RKO (cell line): ENCODE data around the gene GPANK1.
"Not testable (repeated sequence)": the region's sequence is repeated elsewhere in the genome, so short reads cannot be mapped to it uniquely, and the experiment has no call there.

ENCODE experiments used
- DNase-seq: peaks from one replicate; pipeline ENCODE4 v3.0.0-alpha.2; 2016; ENCODE audit warnings: low spot score

GPANK1 gene

DNA sequence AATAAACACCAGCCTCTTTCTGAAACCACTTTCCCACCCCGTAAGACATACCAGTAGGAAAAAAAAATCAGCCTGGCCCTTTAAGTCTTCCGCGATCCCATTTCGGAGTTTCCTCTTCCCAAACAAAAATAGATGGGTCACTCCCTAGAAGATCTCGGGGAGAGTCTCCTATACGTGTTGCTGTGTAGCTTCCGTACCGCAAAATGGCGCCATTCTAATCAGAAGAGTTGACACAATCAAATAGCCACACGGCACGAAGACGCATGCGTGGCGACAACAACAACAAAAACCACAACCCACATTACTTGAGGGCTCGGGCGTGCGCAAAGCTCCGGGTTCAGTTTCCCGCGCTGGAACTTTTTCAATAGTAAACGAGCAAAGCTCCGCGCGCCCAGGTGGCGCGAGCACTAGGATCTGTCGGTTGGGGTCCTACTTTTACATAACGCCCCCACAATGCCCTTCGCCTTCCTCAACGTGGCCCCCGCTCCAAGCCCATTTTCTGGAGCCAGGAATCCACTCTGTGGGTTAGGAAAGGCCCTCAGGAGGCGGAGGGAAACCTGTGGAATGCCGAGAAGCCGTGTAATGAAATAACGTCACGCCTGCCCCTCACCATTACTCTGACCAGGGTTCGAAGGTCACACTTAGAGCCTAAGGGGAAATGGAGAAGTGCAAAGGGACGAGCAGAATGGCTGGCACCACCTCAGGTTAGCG, at the start of gene GPANK1:
TSS of gene GPANK1 (minus strand) at position 208 of the 711 bp plus-strand sequence. CDS start 519 bp downstream, outside the sequence.
- DNase-seq = peak; percentile 98

DNA sequence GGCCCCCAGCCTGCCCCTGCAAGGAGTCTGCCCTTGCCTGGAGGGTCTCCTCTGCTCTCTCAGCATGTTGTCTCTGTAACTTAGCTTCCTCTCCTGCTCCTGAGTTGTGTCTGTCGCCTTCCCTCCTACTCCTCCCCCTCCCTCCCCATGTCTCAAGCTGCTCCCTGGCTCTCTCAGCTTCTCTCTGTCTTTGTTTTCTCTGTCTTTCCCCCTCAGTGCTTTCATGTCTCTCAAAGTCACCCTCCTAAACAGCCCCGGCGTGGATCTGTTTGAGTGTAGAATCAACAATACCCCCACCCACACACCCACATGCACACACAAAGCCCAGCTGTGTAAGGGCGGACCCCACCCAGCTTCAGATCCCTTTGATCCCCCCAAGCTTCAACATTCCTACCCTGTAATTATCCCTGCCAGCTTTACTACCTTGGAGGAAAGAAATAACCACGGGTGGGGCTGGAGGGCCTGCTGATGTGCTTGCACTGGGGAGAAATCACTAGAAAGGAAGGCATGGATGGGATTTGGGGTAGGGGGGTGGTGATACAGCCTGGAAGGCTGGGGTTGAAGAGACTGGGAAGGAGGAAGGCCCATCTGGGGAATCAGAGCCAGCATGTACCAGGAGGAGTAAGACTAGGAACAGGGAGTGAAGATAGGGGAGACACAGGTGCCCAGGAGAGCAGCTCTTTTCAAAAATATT, 49.3 kb upstream of the GPANK1 start:
- DNase-seq = no peak

DNA sequence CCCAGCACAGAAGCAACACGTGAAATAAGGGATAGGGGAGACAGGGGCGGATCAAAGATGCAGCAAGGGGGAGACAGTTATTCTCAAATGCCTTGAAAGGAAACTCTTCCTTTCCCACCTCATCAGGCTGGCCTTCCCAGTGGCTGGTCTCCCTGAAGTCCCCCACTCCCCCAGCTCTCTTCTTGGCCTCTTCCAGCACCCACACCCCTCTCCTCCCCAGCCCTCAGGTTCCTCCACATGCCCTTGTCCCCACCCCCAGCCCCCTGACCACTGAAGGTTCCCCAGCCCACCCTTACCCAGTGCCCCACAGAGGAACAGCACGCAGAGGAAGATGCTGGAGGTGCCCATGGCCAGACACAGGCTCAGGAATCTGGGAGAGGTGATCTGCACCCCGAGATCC, 48.7 kb upstream of the GPANK1 start:
- no peak for DNase-seq

DNA sequence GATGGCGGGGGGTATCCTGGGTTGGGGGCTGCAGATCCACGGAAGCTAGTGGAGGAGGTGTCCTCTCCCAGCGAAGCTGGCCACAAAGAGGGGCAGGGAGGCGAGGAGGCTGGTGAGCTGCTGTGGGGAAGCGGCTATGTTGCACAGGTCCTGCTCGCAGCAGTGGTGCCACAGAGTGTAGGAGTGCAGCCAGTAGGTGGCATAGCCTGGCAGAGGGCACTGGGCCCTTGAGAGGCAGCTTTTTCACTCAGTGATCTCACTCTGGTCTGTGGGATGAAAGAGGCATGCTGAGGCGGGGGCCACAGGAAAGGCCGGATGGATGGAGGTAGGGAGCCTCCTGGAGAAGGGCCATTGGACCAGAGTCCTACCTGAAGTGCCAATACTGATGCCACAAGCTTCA, 47.5 kb upstream of the GPANK1 start:
- no peak for DNase-seq

DNA sequence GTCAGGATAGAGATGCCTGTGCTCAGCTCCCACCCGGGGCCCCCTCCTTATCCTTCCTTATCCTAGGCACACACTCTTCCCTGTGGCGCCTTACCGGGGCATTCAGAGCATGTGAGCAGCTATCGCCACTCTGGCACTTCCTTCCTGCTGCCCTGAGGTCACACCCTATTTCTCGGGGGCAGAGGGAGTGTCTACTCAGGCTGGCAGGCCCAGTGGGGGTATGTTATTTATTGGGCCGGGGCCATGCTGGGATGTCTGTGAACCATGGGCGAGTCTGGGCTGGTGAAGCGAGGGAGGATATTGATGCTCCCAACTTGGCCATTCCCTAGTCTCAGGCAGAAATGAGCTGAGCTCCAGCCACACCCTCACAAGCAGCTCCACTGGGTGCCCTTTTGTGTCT, 46.4 kb upstream of the GPANK1 start:
- no peak for DNase-seq

DNA sequence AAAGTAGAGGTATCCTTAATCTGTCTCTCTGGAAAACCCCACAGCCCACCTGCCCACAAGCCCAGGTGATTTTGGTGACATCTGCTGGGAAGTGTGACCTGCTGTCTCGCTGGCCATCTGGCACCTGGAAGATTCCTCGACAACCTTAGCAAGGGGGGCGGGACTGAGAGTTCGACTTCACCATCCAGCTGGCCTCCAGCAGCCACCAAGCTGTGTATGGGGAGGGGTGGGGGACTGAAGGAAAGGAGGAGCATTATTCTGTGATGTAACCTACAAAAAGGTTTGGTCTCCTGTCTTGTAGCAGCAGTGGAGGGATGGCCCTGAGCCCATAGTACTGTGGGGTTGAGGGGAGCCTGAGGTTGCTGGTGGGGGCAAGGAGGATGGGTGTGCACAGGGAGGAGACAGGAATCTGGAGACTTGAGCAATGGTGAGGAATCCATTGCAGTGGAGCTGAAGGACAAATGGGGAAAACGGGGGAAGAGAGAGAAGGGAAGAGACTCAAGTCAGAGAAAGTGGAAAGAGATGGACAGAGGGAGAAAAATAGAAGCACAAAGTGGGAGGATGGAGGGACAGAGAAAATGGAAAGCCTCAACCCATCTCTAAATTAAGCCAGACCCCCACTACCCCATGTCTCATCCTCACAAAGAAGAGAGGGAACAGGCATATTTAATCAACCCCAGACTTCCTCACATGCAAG, 45.9 kb upstream of the GPANK1 start:
- no peak for DNase-seq

DNA sequence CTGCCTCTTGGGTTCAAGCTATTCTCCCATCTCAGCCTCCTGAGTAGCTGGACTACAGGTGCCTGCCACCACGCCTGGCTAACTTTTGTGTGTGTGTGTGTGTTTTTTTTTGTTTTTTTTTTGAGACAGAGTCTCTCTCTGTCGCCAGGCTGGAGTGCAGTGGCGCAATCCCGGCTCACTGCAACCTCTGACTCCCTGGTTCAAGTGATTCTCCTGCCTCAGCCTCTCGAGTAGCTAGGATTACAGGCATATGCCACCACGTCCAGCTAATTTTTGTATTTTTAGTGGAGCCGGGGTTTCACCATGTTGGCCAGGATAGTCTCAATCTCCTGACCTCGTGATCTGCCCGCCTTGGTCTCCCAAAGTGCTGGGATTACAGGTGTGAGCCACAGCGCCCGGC, 44.4 kb upstream of the GPANK1 start:
- DNase-seq = not testable (repeated sequence)

DNA sequence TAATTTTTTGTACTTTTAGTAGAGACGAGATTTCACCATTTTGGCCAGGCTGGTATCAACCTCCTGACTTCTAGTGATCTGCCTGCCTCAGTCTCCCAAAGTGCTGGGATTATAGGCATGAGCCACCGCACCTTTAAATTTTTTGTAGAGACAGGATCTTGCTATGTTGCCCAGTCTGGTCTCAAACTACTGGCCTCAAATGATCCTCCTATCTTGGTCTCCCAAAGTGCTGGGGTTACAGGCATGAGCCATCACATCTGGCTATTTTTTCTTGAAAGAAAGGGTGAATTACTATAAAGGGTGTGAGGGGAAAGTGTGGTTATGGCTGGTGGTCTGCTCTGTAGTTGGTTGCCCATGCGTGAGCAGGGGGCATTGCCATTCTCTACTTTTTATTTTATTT, 43.4 kb upstream of the GPANK1 start:
- no peak for DNase-seq

DNA sequence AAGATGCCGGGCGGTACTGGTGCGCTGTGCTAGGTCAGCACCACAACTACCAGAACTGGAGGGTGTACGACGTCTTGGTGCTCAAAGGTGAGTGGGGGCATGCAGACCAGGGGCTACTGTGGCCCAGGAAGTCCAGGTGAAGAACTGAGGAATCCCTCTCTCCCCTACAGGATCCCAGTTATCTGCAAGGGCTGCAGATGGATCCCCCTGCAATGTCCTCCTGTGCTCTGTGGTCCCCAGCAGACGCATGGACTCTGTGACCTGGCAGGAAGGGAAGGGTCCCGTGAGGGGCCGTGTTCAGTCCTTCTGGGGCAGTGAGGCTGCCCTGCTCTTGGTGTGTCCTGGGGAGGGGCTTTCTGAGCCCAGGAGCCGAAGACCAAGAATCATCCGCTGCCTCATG, 42.9 kb upstream of the GPANK1 start:
- DNase-seq = no peak

DNA sequence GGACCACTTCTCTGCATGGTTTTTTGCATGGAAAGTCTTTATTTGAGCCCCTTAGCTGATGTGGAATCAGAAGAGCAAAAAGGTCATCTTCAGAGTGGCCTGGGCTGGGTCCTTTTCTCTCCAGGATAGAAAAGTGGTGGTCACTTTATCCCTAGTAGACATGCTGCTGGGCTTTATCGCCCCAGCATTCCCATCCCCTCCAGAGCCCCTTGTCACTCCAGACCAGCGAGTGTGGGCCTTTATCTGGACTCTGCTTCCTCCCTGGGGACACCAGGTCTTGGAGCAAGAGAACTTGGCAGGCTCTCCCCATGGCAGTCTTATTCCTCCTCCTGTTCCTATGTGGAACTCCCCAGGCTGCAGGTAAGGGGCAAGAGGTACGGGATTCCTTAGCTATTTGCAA, 41.8 kb upstream of the GPANK1 start, which contains the start of gene LY6G6F:
TSS of gene LY6G6F (plus strand) at position 268 of the 400 bp plus-strand sequence. CDS start at position 309, 41 bp downstream.
- DNase-seq = no peak

DNA sequence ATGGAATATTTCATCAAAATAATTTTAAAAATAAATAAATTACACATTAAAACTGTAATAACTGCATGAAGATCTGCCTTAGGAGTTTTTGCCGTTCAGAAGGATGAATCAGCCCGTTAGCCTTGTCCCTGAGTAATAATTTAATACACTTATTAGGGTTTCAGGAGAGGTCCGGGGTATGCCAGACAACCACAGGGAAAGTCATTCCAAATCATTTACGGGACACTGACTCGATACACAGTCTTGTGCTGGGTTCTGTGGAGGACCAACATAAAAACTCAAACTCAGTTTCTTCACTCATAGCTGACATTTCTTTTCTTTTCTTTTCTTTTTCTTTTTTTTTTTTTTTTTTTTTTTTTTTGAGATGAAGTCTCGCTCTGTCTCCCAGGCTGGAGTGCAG, 41.1 kb upstream of the GPANK1 start:
- no peak for DNase-seq

DNA sequence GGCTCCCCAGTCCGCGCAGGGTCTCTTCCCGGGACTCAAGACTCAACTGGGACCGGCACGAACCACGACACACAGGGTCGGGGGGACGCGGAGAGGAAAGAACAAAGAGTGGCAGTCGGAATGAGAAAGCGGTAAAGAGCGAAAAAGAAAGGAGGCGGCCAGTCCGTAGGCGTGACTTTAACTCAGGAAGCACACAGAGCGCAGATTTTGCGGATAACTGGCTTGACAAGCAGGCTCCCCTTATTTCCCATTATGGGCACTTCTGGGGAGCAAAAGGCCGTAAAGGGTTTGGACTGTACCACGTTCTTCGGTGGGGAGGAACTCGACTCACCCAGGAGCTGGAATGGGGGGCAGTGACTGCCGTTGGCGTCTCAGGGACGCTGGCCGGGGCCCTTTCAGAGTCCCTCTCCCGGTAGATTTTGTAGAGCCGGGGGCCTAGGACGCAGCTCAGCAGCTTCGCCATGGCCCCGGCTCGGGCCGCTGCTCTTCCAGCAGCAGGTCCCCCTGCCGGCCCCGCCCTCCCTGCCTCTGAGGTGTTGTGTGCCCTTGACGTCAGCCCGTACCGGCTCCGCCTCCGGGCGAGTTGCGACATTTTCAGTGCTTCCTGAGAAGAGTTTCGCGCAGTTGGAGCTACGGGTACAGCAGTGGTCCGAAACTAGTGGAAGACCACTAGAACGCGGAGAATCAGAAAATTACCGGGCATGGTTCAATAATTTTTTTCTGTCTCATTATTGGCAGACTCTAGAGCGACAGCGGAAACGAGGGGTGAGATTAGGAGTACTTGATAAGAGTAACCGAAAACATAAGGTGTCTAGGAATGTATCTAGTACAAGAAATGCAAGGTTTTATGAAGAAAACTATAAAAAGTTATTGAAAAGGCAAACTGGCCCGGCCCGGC, 38.3 kb upstream of the GPANK1 start, which contains the start of gene ABHD16A:
TSS of gene ABHD16A (minus strand) at position 506 of the 898 bp plus-strand sequence. CDS start at position 463, 43 bp downstream.
- peak; percentile 98 for DNase-seq

DNA sequence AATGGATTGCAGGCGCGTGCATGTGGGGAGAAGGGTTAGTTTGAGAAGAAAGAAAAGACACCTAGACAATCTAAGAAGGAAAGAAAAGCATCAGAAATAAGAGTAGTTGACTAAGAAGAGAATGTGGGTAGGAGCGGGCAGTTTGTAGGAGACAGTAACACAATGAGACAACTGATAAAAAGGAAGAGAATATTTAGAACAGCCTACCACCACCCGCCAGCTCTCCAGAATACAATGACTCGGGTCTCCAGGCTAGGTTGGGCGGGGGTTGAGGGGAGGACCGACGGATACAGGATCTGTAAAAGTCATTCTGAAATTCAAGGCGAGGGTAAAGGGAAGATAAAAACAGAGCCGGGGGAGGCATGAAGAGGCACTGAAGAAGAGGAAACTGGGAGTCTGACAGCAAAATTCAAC, 37.6 kb upstream of the GPANK1 start:
- peak; percentile 16 for DNase-seq

DNA sequence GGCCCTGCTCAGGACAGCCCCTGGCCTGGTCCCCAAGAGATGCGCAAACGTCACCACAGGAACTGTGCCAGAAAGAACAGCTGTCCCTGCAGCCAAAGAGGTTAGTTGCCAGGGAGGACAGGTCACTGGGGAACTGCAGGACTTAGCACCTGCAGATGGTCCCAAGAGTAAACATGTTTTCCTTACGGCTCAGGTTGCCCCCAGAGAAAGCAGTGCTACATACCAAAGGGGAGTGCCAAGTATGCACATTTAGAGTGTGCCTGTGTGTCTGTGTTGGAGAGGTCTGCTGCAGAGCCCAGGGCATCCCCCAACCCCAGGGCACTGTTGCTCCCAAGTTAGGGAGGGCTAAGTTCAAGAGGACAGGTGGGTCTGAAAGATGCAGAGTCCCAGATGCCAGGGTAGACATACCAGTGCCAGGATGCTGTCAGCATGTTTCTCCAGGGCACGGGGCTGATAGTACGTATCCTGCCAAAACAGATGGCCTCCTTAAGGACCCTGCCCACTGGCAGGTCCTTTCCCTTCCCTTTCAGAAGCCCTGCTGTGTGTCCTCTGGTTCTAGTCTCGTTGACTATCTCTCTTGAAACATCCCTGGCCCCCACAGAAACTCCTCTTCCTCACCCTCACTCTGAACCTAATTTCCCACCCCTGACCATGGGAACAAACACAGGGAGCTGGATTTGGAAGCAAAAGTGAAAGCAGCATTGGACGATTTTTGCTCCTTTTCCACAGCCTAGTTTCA, 37.0 kb upstream of the GPANK1 start:
- no peak for DNase-seq

DNA sequence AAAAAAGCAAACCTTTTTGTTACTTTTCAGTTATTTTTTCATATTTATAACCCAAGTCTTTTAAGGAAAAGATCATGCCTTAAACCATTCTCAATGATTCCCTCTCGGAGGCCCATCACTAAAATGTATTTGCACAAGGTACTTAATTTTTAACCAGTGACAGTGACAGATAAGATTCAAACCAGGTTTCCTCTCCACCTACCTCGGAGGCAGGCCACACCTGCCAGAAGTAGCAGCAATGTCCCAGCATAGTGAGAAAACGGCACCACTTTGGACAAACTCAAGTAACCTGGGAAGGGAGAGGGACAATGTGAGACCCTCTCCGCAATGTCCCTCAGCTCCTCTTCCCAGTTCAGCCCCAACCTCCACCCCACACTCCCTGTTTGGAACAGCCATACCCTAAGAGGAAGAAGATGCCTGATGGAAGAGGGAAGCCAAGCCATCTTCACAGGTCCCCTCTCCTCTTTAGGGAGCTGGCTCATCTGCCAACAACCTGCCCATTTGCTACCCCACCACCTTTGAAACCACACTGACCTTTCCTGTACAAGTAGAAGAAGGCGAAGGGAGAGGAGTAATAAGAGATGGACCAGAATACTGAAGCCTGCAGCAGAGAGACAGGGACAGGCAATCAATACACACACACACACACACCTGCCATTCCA, 36.1 kb upstream of the GPANK1 start:
- no peak for DNase-seq

DNA sequence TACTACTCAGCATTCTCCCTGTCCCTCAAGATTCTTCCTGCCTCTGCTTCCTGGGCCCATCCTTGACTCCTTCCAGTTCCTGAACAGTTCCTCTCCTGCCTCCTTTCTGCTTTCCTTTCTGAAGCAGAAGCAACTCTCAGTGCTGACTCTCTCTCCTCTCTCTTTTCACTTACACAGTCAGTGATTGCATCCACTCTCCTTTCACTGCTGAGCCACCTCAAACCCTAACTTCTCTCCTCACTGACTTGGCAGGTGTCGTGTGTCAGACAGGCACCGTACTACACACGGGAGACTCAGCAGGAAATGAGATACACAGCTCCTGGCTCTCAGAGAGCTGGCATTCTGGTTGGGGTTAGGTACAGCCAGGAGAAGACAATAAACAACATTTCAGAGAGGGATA, 32.8 kb upstream of the GPANK1 start:
- DNase-seq = no peak

DNA sequence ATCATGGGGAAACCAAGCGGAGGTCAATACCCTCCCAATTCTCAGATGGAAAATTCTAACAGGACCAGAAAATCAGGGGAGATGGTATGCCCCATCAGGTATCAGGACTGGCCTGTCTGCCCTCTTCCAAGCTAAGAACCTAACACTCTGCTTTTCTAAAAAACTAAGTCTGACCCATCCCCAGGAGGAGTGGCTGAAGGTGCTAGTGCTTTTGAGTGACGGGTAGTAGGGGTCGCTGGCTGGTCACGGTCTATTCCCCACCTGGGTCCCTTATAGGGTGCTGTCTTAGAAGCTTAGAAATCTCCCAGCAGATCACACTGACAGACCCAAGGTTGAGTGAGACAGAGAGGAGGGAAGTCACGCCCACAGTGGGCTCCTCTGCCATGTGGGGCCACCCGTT, 28.7 kb upstream of the GPANK1 start:
- no peak for DNase-seq

DNA sequence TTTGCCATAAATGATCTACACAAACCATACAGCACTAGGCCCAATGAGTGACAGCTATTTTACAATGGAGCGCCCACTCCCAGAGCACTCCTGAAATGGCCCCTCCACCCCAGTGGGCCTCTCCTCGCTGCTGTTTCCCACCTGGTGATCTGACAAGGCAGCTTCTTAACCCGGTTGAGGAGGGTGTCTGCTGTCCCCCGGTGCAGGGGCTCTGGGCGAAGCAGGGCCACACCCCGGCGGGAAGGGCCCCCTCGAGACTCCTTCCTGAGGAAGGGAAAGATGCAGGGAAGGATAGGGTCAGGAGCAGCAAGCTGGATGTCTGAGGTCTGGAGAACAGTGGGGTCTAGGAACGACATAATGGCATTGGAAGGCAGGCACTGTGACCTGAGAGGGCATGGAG, 28.1 kb upstream of the GPANK1 start:
- DNase-seq = no peak

DNA sequence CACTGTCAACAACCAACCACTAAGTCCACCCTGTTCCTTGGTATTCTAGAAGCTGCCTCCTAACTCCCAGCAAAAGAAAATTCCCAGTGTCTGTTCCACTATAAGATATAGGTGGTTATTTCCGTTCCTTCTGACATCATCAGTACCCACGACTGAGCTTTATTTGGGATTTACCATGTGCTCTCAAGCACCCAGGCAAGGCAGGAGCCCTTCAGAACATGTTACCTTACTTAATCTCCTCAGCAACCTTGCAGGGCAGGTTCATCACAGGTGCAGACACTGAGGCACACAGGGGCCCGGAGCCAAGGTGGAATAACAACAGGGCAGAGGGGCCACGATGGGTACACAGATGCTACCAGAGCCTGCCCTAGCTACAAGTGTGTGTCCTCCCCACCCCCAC, 27.6 kb upstream of the GPANK1 start:
- no peak for DNase-seq

DNA sequence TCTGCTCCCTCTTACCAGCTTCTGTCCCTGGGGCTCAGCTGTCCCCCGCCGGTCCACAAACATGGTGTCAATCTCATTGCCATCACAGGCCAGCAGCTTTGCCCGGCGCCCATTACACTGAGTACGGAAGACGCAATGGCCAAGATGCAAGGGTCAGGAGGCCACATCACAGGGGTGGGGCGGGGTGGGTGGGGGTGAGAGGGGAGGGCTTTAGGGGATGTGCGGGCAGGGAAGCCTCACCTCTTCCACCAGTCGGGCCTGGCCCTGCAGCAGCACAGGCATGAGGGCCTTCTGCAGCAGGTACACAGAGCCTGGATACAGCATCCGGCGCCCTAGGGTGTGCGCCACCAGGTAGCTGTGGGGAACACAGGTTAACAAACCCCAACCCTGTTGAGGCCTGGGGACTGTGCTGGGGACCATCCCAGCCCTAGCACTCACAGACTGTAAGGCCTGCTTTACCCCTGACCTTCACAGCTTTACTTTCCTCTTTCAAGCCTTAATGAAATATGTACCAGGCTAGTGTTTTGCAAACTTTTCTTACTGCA, 26.8 kb upstream of the GPANK1 start:
- DNase-seq = no peak
